DLD1 (cell line): ENCODE measurements around the gene TAGAP.

Source experiments
- in situ Hi-C: cut with HindIII; loops from 2 replicates; pipeline ENCODE4 v1.10.0; 2017; ENCODE audit warnings: low sequenced_read_pairs

TAGAP gene

GRCh38 chr6:159074120-159074684 is 29.4 kb upstream of the TAGAP start:
- in situ Hi-C loops: no loop called here

- in situ Hi-C loops: no loop called here
Observed at GRCh38 chr6:159071843-159072769, 27.3 kb upstream of the TAGAP start.

- in situ Hi-C loops: no loop called here
Observed at GRCh38 chr6:159068904-159069578, 24.2 kb upstream of the TAGAP start.

DNA sequence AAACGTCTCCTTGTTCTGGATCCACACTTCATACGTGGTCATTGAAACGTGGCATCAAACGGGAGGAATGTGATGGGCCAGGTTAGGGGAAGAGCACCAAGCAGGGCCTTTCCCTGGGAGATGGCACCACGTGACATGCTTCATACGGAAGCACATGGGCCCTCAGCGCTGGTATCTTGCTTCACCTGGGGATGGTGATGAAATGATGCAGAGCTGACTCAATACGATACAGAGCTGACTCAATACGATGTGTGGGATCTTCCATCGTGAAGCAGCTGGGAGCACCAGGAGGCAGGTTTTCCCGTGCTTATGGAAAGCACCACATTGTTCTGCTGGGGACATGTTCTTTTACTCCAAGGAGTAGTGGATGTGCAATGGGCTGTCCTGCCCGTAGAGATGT is 22.5 kb upstream of the TAGAP start:
- in situ Hi-C loops: no loop called here

DNA sequence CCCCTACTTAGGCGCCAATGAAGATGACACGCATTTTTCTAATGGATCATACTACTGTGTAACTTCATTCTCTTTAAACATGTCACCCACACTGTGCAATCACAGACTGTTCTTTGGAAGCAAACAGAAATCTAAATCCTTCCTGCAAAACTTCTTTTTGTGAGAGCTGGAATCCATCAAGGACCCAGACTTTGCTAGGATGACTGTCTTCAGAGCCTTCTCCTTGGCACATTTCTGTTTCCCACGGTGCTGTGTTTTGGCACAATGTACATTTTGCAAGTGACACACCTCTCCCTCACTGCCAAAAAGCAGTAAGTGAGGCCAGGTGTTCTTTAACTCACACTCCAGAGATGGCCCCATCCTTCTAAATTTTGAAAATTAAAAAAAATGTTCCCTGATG is 21.7 kb upstream of the TAGAP start:
- in situ Hi-C loops: no loop called here

- in situ Hi-C loops: no loop called here
Observed at GRCh38 chr6:159065759-159066329, 21.1 kb upstream of the TAGAP start.

DNA sequence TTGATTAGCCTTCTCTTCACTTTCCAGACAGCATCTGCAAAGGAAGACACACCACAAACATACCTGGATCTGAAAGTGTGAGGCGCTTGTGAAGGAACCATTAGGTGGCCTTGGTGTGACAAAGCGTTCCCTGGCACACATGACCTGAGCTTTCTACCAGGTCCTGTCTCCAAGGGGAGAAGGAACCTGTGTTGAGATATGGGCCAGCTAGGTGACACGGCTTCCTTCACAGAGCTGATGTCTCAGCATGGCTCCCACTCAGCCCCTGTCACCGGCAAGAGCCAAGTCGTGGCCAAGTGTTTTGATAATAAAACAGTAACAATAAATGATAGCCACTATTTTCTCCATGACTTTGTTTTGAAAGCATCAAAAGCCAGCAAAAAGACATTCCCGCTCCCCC is 20.3 kb upstream of the TAGAP start:
- in situ Hi-C loops: no loop called here

DNA sequence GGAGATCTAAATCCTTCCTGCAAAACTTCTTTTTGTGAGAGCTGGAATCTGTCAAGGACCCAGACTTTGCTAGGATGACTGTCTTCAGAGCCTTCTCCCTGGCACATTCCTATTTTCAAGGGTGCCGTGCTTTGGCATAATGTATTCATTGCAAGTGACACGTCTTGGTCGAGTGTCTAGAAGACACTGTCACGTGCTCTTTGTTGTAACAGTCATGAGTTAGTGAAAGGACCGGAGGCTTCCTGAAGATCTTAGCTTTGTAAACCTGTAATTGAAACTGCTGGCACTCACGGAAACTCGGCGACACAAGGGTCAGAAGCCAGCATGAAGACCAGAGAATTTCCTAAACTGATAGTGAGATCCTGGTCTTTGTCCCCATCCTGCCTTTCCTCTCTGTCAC is 19.7 kb upstream of the TAGAP start:
- in situ Hi-C loops: no loop called here

- in situ Hi-C loops: no loop called here
Observed at GRCh38 chr6:159063549-159063948, 18.8 kb upstream of the TAGAP start.

DNA sequence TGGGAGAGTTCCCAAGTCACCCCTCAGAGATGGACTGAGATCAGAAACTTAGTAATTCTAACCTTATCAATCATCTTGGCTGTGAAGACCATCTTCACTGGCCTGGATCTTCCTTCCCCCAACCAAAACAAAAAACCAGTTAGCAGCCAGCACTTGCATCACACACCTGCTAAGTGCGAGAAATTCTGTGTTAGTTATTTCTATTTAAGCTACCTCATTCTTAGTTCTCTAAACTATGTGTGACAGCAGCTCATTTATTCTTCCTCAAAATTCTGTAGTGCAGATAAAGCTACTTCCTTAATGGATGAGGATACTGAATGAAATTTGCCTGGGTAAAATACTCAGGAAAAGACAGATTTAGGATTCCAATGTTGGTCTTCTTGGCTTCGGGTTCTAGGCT is 18.2 kb upstream of the TAGAP start:
- in situ Hi-C loops: no loop called here

DNA sequence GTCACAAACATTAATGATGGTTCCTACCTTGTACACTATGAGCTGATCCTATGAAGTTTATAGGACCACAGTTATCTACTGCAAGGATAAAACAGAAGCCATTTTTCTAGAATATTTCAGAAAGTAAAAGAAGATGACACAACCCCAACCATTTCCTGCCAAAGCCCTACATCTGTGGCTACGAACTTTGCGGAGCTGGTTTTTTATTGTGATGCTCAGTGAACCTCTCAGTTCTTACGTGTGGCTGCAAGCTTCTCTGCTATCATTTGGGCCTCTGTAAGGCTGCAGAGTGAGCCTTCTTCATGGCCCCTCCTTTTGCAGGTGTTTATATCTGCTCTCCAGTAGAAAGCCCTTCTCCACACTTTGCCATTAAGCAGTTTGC is 17.8 kb upstream of the TAGAP start:
- in situ Hi-C loops: no loop called here

- in situ Hi-C loops: no loop called here
Observed at GRCh38 chr6:159061805-159062563, 17.2 kb upstream of the TAGAP start.

- in situ Hi-C loops: no loop called here
Observed at GRCh38 chr6:159061146-159061545, 16.4 kb upstream of the TAGAP start.

GRCh38 chr6:159059885-159060506 is 15.2 kb upstream of the TAGAP start:
- in situ Hi-C loops: no loop called here

DNA sequence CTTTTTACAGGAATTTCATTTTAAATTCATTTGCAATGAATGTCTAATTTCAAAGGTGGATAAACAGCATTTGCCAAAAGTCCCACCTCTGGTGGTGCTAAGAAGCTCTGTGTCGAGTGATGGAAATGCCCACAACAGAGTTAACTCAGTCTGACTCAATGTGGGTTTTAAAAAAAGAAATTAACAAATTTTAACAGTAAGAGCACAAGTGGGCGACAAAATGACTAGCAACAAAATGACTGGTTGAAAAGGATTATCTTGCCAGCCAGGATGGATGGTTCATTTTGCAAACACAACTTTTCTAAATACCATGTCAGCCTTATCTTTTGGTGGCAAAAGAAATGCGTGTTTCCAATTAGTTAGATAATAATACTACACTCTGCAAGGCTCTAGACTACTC is 14.3 kb upstream of the TAGAP start:
- in situ Hi-C loops: no loop called here

DNA sequence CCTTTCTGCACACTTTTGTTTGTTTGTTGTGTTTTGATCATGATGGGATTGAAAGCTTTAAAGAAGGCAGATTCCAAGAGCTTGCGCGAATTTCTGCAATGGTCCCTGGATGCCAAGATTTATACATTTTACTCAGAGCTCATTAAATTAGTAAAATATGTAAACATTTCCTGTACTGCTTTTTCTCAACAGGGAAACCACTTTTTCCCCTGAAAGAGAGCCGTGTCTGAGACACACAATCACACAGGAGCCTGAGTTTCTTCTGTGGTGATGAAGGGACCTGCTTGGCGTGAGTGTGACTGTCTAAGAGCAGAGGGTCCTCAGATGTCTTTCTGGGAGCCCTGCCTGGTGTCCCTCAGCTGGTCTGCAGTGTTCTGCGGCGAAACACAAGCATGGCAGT is 12.1 kb upstream of the TAGAP start:
- in situ Hi-C loops: no loop called here

DNA sequence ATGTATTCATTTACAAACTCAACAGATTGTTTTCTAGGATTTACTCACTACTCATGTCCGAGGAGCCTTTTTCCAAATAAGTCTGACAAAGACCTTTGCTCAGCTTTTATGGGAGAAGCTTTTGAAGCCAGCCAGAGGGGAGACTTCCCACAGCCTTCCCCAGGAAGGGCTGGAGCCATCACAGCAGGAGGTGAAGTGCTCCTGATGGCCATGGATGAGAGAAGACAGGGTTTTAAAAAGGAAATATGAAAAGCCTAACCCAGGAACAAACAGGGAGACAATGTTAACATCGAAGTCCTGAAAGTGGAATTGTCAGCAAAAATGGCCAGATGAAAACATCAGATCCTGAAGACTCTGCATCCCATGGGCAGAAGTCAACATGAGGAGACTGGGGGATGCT is 11.6 kb upstream of the TAGAP start:
- in situ Hi-C loops: no loop called here

- in situ Hi-C loops: no loop called here
Observed at GRCh38 chr6:159056003-159056402, 11.2 kb upstream of the TAGAP start.

GRCh38 chr6:159053781-159054398 is 9.1 kb upstream of the TAGAP start:
- in situ Hi-C loops: no loop called here

- in situ Hi-C loops: no loop called here
Observed at GRCh38 chr6:159052720-159053119, 7.9 kb upstream of the TAGAP start.
